Measurements from ENCODE around the gene FGD3. TPM values are rescaled to one million over a fixed set of nuclear protein-coding genes. Genes with fewer than 3 reads are reported as not detected.

The FGD3 gene
- total RNA-seq, 6 experiments from 2014 or later: 1.7 to 3.1 (median 2.4) TPM

DNA sequence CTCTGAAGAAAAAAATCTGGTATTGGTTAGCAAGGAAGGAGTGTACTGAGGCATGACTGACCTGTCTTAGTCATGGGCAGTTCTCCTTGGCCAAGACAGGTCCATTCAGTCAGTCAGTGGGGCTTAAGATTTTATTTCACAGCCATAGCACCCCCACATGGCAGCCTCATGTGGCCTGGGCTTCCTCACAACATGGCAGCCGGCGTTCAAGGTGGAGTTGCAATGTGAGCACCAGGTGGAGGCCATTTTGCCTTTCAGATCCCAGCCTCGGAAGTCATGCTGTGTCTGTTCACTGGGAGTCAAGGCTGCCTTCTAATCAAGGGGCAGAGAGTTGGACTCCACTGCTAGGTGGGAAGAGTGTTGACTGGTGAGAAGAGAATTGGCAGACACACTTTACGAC lies 138.4 kb downstream of the FGD3 start:
- WGBS (ENCODE audit: insufficient coverage, low coverage, low lambda C conversion rate, missing lambda C conversion rate): 100% methylated on average over 1 of the region's 4 CpGs
- Histone ChIP-seq H3K4me1 (no peaks in the 10 kb centered on the region), H3K9me3 (no peaks in the 10 kb centered on the region), H3K27ac (no peak overlapping the region), H3K4me3 (no peak overlapping the region), H3K27me3 (no peaks in the 10 kb centered on the region), H3K36me3 (peaks cover 0 to 4% (median 0%) of the 10 kb centered on the region in 4 donors)
- TF ChIP-seq, protein P1, sequence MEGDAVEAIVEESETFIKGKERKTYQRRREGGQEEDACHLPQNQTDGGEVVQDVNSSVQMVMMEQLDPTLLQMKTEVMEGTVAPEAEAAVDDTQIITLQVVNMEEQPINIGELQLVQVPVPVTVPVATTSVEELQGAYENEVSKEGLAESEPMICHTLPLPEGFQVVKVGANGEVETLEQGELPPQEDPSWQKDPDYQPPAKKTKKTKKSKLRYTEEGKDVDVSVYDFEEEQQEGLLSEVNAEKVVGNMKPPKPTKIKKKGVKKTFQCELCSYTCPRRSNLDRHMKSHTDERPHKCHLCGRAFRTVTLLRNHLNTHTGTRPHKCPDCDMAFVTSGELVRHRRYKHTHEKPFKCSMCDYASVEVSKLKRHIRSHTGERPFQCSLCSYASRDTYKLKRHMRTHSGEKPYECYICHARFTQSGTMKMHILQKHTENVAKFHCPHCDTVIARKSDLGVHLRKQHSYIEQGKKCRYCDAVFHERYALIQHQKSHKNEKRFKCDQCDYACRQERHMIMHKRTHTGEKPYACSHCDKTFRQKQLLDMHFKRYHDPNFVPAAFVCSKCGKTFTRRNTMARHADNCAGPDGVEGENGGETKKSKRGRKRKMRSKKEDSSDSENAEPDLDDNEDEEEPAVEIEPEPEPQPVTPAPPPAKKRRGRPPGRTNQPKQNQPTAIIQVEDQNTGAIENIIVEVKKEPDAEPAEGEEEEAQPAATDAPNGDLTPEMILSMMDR (IDR thresholded peaks at IDR 0.05): no peak
- TF ChIP-seq POLR2A (IDR thresholded peaks at IDR 0.05): no peak
- intact Hi-C loops (cut with DNase I): no loop called here
- DNase-seq (peak in 2 of 3 donors; percentile 7 to 23), ATAC-seq (no peak)

Other genes with a start within 250 kb of the FGD3 start
- gene BICD2, start 182.7 kb upstream of the FGD3 start, total RNA-seq: 10 to 100 TPM in 3 of 6 experiments, 1 to 10 TPM in 3; 6.3 to 14.9 (median 9.8) TPM
- gene ZNF484, start 69.5 kb upstream of the FGD3 start, total RNA-seq: 1 to 10 TPM; 1.6 to 3.7 (median 2.8) TPM
- gene SUSD3, start 111.2 kb downstream of the FGD3 start, total RNA-seq: 10 to 100 TPM in 4 of 6 experiments, 1 to 10 TPM in 2; 6.5 to 51.5 (median 31.2) TPM
- gene CARD19, start 148.7 kb downstream of the FGD3 start, total RNA-seq: 10 to 100 TPM in 3 of 6 experiments, 1 to 10 TPM in 3; 6.3 to 31.7 (median 12.1) TPM
- 100 to 1,000 TPM in 1 of 6 experiments, 10 to 100 TPM in 5; 35.6 to 103 (median 65.1) TPM for gene NINJ1, start 186.7 kb downstream of the FGD3 start, total RNA-seq
- 1 to 10 TPM in 5 of 6 experiments, under 1 TPM in 1; 0.43 to 3.6 (median 1.3) TPM for gene WNK2, start 236.6 kb downstream of the FGD3 start, total RNA-seq

Data from right lobe of liver (tissue), 6 donors.